HG03575 (cell line): ENCODE measurements around the gene KCNMA1.

ENCODE experiments used
- ATAC-seq: cut with Tn5 transposase; IDR thresholded peaks from one replicate; pipeline ENCODE4 v1.9.1; 2021; ENCODE audit not compliant: unreplicated experiment, insufficient number of reproducible peaks, low FRiP score; ENCODE audit errors: extremely low read depth

Gene KCNMA1

GRCh38 chr10:77321838-77322237 is 315.8 kb downstream of the KCNMA1 start:
- ATAC-seq, result no peak

- no peak for ATAC-seq
These were observed 316.6 kb downstream of the KCNMA1 start for GRCh38 chr10:77320971-77321471.

DNA sequence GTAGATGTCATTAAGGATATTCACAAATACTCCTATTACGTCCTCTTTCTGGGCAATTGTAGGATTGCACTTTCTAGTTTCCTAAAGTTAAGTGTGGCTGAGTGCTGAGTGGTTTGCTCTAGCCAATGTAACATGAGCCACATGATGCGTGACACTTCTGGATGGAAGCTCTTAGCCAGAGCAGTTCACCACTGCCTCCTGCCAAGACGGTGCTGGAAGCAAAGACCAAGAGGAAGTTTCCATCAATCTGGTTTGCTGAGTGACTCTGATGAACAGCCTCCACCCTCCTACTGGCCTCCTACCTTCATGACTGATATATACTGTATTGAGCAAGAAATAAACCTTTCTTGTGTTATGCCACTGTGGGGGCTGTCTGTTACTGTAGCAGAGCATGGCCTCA is 318.1 kb downstream of the KCNMA1 start:
- no peak for ATAC-seq

- no peak for ATAC-seq
These were observed 318.9 kb downstream of the KCNMA1 start for GRCh38 chr10:77318739-77319138.

DNA sequence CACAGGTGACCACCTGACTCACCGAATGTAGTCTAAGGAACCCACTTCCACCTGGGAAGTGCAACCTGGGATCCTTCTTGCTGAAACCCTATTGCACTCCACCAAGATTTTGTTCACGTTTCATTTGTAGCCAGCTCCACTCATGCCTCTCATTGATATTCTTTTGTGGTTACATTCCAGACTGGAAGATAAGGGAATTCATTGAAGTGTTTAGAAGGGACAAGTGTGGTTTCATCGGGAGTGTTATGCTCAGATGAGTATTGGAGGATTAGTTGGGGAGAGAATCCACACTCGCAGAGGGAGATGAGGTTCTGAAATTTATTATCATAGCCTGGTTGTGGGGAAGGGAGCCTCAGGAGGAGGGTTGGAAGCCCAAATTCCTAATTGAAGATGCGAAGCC is 320.4 kb downstream of the KCNMA1 start:
- no peak for ATAC-seq

DNA sequence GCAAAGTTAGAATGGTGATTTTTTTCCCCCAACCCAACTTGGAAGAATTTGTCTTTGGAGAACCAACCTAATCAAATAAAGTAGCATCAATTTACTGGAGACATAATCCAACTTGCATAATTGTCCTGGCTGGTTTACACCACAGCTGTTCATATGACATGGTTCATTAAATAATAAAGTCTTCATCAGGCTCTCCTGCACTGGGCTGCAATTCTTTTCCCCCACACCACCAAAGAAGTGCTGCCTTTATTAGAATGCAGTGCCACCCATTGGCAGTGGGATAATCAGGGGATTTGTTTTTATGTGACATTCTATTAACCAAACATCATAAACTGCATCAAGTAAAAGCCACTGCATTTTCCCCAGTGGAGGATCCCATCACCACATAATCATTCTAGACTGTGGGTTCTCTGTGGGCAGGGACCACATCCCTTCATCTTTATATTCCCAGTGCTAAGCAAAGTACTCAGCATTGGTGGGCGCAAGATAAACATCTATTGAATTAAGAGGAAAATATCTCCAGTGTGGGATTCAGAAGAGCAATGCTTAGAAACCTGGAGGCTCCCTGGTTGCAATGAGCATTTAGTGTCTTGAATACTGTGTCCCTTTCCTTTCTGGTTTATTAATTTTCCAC is 322.0 kb downstream of the KCNMA1 start:
- no peak for ATAC-seq

DNA sequence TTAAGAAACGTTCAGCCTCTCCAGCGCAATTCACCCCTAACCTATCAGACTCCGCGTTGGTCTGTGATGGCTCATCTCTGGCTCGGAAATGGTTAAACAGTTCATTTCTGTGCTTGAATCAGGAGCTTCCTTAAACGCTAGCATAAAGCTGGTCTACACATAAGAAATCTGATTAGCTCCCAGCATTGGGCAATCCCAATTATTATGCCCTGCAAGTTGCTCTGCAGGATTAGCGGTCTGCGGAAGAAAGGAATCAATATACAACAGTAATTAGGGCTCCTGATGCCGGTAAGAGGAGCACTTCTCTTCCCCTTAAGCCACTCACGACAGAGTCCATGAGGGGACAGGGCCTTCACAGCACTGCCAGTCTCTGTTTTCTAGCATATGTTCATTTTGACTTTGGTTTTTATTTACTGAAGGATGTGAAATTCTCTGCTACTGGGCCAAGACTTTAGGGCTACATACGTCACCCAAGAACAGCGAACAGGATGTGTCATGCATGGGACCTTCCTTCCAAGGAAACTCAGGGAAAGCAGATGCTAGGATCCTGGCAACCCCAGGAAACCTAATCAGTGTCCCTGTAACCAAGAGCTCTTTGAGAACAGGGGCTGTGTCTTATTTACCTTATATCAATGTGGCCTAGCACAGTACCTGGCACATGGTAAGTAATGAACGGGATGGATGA is 324.4 kb downstream of the KCNMA1 start:
- no peak for ATAC-seq

DNA sequence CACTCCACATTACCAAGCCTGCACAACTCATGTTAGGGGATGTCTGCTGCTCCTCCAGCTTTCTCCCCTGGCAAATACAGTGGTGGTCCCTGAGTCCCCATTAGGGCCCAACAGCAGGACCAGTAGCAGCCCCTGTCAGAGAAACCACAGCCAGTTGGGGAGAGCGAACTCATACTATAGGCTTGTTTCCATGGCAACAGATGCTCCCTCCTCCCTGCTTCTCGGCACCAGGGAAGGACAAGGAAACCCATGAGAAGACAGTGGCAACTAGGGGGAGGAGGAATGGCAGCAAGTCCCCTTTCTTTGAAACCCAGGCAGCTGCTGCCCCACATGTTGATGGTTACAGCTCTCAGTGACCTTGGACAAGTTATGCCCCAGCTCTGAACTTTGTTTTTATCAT is 326.4 kb downstream of the KCNMA1 start:
- no peak for ATAC-seq

GRCh38 chr10:77310288-77310840 is 327.2 kb downstream of the KCNMA1 start:
- no peak for ATAC-seq

GRCh38 chr10:77309509-77309908 is 328.1 kb downstream of the KCNMA1 start:
- ATAC-seq, result no peak

DNA sequence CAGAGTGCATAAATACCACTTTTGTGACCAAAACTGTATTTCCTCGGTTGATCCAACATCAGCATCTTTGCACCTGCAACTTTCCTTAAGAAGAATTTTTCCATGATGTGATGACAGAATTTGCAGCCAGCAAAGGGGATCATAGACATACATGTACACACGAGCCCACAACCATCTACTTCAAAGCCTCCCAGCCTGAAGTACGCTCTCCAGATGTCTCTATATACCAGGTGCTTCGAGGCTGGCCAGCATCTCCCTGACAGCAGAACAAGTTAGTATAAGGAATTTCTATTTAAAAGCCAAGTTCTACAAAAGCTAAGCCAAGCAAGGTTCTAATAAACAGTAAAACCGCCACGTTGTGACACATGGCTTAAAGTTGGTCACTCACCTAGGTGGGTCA is 328.5 kb downstream of the KCNMA1 start:
- ATAC-seq, result no peak

- no peak for ATAC-seq
These were observed 329.4 kb downstream of the KCNMA1 start for GRCh38 chr10:77308084-77308732.

- ATAC-seq, result no peak
These were observed 330.9 kb downstream of the KCNMA1 start for GRCh38 chr10:77306666-77307065.

- no peak for ATAC-seq
These were observed 331.7 kb downstream of the KCNMA1 start for GRCh38 chr10:77305650-77306632.

DNA sequence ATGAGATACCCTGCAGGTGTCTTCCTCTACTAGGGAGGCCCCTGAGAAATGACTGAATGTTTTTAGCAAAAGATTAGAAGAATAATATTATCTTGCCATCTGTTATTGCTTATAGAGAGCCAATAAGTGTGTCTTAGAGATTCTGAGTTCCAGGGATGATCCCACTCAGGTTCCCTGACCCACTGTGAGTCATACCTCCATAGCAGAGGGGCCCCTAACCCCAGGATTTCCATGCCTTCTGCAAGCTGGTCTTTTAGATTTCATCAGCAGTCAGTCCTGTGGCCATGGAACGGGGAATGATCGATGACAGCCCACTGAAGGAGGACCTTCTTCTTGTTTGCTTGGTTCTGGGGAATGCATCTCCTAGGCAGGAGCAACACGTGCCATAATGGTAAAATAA is 333.4 kb downstream of the KCNMA1 start:
- ATAC-seq, result no peak

DNA sequence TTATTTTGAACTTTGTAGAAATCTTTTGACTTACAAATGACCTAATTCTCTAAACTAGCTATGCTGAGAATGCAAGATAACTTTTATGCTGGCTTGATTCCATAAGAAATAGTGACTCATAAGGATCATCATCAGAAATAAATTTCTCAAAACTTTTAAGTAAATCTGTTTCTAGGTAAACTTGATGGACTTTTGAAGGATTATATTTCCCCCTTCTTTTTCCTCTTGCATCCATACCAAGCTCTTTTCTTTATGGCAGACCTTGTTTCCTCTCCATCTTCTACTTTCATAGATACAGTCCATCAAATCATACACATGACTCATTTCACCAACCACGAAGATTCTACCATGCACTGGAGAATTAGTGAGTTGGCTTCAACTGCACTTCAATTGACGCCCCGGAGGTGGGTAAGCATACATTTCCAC is 336.3 kb downstream of the KCNMA1 start:
- no peak for ATAC-seq

- no peak for ATAC-seq
These were observed 336.8 kb downstream of the KCNMA1 start for GRCh38 chr10:77300682-77301302.

DNA sequence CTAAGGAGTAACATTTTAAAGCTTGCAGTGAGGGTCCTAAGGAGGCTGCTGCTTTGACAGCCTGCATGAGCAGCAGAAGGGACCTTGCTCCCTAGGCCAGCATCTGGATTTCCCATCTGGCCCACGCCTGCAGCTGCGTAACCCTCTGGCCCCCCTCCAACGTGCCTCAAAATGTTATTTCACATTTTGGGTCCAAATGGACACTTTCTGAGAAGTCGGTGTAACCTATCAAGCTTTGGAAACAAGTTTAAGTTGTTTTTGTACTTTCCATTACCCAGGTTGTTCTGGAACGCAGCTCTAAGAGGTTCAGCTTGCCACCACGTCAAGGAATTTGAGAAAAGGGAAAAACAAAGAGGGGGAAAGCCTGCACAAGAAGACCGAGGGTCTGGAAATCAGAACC is 338.3 kb downstream of the KCNMA1 start:
- no peak for ATAC-seq
